HG03521 (cell line): ENCODE data around the gene ICA1.
"Not testable (repeated sequence)": the region's sequence is repeated elsewhere in the genome, so short reads cannot be mapped to it uniquely, and the experiment has no call there.

ENCODE experiments used
- ATAC-seq: cut with Tn5 transposase; IDR thresholded peaks from one replicate; pipeline ENCODE4 v1.9.1; 2021; ENCODE audit warnings: mild to moderate bottlenecking, moderate library complexity; ENCODE audit not compliant: unreplicated experiment

The ICA1 gene

DNA sequence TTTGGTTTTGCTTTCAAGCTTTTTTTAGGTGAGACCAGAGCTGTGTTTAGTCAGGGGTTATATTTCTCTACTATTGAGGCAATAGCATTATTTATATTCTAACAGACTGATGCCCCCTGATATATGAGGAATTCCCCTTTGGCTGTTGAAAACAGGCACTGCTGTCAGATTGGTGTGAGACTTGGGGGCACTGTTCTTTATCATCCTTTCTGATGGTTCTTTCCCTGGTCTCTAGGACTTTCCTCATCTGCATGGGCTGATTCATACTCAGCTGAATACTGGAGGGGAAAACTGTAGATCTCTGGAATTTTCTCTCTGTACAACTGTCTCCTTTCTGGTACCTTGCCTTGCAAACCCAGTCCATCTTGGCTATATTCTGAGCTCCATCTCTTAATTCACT is 10.0 kb upstream of the ICA1 start:
- ATAC-seq: no peak

- ATAC-seq: no peak
Observed at GRCh38 chr7:8263048-8263447, 1.1 kb upstream of the ICA1 start.

- ATAC-seq: peak; percentile 22
Observed at GRCh38 chr7:8260871-8261694, 884 bp downstream of the ICA1 start.

GRCh38 chr7:8259586-8260222 is 2.3 kb downstream of the ICA1 start:
- no peak for ATAC-seq

DNA sequence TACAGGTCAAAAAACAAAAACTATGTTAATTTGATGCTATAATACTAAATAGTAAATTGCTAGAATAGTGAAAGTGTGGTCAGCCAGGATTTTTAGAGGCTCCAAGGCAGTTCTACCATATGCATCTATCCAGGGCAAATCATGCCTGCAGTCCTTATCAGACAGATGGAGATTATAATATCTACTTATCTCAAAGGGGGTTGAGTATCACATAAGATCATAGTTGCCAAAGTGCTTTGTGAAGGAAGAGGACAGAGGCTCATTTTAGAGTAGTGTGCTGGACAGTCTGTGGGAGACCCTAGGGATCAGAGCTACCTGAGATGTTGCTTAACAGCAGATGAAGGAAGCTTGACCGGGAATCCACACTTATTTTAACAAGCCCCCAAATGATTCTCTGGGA is 3.2 kb downstream of the ICA1 start:
- ATAC-seq: no peak

GRCh38 chr7:8258166-8258565 is 3.8 kb downstream of the ICA1 start:
- ATAC-seq: no peak

DNA sequence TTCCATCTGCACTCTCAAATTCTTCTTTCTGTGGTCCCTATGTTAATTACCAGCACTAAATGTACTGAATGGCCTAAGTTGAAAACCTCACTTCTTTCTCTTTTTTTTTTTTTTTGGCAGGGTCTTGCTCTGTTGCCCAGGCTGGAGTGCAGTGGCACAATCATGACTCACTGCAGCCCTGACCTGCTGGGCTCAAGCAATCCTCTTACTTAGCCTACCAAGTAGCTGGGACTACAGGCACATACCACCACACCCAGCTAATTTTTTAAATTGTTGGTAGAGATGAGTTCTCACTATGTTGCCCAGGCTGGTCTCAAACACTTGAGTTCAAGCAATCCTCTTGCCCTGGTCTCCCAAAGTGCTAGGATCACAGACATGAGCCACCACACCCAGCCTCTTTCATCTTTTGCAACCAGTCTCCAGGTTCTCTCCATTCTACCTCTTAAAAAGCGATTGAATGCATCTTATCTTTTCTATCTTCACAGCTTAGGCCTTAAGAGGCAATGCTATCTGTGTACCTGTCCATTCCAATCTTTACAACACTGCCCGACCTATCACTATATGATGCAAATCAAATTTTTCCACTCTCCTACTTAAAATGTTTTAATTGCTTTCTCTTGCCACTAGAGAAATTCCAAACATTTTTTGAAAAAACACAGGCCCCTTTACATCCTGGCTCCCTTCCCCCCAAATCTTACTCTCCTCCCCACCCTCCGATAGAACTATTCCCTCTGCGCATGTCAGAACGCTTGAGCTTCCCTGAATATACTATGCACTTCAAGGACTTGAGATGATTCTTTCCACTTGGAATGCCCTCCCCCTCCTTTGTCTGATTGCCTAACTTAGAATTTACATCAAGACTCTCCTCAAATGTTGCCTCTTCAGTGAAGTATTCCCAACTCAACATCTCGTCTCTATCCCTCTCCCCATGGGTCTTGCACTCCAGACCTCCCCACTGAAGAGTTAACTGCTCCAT is 6.0 kb downstream of the ICA1 start:
- no peak for ATAC-seq

DNA sequence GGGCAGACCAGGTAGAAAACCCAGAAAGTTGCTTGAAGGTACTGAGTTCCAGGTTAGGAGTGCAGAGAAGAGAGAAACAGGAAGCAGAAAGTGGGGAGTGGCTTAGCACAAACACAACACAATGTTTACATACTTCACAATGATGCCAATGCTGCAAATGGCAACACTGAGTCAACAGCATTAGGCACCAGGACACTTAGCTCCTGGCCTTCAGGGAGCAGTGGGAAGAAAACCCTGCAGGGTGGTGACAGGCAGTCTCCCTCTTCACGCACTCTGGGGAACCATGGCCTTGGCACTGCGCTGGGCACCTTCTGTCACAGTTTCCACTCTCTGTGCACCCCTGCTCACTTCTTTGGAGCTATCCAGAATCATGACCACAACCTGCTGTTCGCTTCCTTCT is 7.3 kb downstream of the ICA1 start:
- ATAC-seq: no peak

DNA sequence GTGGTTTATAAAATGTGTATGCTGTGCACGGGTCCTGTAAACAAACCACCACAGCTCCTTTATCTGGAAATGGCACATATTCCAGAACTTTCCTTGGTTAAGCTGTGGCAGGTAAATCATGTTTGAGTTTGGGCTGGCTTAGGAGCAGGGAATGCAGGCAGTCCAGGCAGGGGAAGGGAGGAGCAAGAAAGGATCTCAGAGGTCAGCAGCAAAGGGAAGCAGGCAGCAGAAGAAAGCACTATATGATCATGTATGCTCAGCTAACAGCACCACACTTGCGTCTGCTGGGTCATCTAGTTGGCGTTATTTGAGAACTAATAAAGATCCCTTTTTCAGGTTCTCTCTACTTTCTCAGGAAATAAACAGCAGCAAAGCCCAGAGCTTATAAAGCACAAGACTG is 7.8 kb downstream of the ICA1 start:
- no peak for ATAC-seq

- no peak for ATAC-seq
Observed at GRCh38 chr7:8251195-8251594, 10.8 kb downstream of the ICA1 start.

GRCh38 chr7:8250547-8250946 is 11.4 kb downstream of the ICA1 start:
- no peak for ATAC-seq

- no peak for ATAC-seq
Observed at GRCh38 chr7:8249121-8249520, 12.8 kb downstream of the ICA1 start.

- ATAC-seq: no peak
Observed at GRCh38 chr7:8246020-8246419, 15.9 kb downstream of the ICA1 start.

DNA sequence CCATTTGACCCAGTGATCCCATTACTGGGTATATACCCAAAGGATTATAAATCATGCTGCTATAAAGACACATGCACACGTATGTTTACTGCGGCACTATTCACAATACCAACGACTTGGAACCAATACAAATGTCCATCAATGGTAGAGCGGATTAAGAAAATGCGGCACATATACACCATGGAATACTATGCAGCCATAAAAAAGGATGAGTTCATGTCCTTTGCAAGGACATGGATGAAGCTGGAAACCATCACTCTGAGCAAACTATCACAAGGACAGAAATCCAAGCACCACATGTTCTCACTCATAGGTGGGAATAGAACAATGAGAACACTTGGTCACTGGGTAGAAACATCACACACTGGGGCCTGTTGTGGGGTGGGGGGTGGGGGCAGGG is 16.9 kb downstream of the ICA1 start:
- not testable (repeated sequence) for ATAC-seq

- ATAC-seq: not testable (repeated sequence)
Observed at GRCh38 chr7:8243059-8243458, 18.9 kb downstream of the ICA1 start.

DNA sequence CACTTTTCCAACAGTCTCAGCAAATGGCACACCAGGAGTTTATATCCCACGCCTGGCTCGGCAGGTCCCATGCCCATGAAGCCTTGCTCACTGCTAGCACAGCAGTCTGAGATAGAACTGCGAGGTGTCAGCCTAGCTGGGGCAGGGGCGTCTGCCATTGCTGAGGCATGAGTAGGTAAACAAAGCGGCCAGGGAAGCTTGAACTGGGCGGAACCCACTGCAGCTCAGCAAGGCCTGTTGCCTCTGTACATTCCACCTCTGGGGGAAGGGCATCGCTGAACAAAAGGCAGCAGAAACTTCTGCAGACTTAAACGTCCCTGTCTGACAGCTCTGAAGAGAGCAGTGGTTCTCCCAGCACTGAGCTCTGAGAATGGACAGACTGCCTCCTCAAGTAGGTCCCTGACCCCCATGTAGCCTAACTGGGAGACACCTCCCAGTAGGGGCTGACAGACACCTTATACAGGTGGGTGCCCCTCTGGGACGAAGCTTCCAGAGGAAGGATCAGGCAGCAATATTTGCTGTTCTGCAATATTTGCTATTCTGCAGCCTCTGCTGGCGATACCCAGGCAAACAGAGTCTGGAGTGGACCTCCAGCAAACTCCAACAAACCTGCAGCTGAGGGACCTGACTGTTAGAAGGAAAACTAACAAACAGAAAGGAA is 22.1 kb downstream of the ICA1 start:
- not testable (repeated sequence) for ATAC-seq

GRCh38 chr7:8236780-8237407 is 25.1 kb downstream of the ICA1 start:
- no peak for ATAC-seq

DNA sequence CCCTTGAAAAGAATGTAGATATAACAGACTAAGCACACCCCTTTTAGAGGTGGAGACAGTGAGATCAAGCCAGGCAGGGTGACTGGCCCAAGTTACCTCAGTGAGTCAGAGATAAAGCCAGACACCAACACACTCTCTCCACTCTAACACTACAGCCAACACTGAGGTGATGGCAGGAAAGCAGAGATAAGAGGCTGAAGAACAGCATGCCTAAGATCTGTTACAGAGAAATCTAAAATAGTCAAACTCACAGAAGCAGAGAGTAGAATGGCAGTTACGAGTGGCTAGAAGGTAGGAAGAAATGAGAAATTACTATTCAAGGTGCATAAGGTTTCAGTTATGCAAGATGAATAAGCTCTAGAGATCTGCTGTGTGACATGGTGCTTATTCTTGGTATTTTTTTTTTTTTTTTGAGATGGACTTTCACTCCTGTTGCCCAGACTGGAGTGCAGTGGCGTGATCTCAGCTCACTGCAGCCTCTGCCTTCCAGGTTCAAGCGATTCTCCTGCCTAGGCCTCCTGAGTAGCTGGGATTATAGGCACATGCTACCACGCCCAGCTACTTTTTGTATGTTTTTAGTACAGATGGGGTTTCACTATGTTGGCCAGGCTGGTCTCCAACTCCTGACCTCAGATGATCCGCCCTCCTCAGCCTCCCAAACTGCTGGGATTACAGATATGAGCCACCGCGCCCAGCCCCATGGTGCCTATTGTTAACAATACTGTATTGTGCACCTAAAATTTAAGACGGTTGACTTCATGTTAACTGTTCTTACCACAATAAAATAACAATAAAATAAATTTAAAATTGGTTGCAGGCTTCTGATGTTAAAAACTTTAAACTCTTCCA is 28.7 kb downstream of the ICA1 start:
- no peak for ATAC-seq

DNA sequence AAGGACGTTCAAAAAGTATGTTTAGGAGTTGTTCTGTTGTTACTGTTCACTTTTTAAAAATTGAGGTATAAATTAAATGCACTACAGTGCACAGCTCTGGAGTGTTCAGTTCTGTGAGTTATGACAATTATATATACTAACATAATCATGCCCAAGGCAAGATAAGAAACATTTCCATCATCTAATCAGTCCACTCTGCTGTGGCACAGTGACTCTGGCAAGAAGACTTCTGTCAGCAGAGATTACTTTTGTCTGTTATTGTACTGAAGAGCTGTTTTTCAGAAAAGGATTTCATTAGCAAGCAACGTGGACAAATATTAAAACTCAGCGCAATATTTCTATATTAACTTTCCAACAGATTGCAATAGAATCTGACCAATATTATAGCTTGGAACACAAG is 32.0 kb downstream of the ICA1 start:
- no peak for ATAC-seq
